DMS 273 (cell line): ENCODE results near the gene NSMCE1.
"Not testable (repeated sequence)": the region's sequence is repeated elsewhere in the genome, so short reads cannot be mapped to it uniquely, and the experiment has no call there.

Source experiments
- DNase-seq: peaks from one replicate; lab custom pipeline; 2025; ENCODE audit not compliant: unreplicated experiment; lab: John Stamatoyannopoulos, UW

The NSMCE1 gene

GRCh38 chr16:27272697-27273096, 4.1 kb upstream of the NSMCE1 start:
- DNase-seq, result not testable (repeated sequence)

DNA sequence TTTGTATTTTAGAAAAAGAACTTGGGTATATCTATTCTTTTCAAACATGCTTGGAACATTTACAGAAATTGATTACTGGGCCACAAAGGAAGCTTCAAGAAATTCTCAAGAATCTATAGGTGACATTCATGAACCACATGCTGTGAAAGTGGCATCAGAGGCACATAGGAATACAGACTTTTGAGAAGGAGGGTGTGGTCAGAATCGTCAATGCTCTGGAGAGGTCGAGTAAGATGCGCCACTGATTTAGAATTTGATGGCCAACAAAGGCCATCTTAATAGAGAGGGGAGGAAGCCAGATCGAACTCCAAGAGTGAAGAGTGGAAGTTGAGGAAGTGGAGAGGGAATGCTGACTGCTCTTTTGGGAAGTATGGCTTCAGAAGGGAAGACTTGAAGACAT, 3.5 kb upstream of the NSMCE1 start:
- DNase-seq, result no peak

- no peak for DNase-seq
These were observed 1.8 kb upstream of the NSMCE1 start for GRCh38 chr16:27270349-27270748.

DNA sequence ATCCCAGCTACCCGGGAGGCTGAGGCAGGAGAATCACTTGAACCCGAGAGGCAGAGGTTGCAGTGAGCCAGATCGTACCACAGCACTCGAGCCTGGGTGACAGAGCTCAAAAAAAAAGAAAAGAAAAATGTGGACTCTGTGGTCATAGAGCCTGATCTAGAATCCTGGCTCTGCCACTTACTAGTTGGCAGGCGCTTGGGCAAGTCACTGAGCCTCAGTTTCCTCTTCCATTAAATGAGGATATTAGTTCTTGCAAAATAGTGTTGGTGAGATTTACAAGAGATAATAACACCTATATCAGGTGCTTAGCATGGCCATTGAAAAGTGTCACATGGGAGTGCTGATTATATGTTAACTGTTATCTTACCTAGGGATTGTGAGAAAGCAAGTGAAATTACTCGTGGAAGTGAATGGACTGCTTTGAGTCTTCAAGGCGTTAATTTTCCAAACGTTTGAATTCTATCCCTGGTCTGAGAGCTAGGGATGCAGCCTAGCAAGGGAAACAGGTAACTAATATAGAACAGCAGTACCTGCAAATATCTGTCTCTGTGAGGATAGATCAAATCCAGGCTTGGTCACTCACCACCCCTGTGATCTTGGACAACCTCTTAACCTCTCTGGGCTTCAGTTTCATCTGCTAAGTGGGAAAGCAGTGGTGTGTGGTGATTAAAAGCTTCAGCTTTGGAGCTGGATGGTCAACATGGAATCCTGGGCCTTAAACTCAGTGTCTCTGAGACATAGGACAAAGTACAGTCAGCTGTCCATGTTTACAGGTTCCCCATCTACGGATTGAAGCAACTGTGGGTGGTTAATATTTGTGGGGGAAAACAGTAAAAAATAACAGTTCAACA, 953 bp upstream of the NSMCE1 start:
- no peak for DNase-seq

- no peak for DNase-seq
These were observed 1.4 kb downstream of the NSMCE1 start for GRCh38 chr16:27267037-27267677.

DNA sequence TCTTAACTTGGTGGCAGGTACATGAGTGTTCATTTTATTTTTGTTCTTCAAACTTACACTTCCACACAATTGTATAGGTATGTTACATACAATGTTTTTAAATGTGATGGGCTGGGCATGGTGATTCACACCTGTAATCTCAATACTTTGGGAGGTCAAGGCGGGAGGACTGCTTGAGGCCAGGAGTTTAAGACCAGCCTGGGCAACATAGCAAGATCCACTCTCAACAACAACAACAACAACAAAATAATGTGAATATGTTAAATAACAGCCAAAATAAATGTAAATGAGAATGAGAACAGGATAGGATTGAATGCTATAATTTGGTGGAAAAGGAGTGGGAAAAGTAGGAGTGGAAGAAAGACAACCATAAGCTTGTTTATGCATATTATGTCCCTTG, 2.6 kb downstream of the NSMCE1 start:
- DNase-seq, result no peak

GRCh38 chr16:27264151-27264550, 4.4 kb downstream of the NSMCE1 start:
- no peak for DNase-seq

GRCh38 chr16:27262904-27263423, 5.6 kb downstream of the NSMCE1 start:
- not testable (repeated sequence) for DNase-seq

DNA sequence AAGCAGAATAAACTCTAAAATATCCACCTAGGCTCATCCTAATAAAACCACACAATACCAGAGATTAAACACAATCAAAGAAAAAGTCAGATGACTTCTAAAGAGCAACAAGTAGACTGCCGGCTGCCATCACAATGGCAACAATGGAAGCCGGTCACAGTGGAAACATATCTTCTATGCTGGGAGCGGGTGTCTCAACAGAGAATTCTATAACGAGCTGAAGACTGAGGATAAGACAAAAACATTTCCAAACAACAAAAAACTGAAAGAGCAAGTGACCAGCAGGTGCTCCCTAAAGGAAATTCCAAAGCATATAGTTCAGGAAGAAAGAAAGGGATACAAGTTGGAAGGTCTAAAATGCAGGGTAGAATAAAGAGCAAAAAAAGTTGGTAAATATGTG, 8.9 kb downstream of the NSMCE1 start:
- no peak for DNase-seq

DNA sequence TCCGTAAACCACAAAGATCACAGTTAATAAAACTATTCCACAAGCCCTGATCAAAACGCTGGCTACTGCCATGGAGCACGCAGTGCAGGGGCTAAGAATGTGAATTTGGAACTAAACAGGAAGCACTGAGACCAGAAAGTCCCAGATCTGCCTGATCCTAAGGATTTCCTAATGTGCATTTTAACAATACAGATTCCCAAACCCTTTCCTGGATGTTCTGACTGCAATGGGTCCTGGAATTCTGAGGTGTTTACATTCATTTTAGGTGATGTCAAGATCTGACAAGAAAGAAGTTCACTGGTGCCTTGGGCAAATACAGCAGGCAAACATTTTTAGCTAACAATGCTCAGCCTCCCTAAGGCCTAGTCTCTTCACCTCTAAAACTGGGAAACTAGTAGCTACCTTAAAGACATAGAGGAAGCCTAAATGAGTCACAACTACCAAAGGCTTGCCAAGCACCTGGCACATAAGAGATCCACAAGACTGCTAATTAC, 10.3 kb downstream of the NSMCE1 start:
- DNase-seq, result no peak

DNA sequence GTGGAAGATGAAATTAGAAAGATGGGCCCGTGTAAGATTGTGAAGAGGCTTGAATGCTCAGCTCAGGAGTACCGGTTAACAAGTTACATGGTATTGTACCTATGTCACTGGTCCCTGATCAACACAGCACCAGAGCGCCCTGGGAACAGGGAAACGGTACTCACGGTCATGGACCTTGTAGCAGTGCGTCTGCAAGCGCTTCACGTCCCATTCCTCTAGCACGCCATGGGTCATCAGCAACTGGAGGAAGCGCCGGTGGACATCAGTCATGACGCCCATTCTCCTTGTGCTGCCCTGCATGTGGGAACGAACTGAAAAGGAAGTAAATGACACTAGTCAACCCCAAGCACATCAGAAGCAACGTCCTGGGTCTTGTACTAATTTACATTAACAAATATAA, 11.3 kb downstream of the NSMCE1 start:
- no peak for DNase-seq

GRCh38 chr16:27256861-27257260, 11.7 kb downstream of the NSMCE1 start:
- DNase-seq, result no peak

DNA sequence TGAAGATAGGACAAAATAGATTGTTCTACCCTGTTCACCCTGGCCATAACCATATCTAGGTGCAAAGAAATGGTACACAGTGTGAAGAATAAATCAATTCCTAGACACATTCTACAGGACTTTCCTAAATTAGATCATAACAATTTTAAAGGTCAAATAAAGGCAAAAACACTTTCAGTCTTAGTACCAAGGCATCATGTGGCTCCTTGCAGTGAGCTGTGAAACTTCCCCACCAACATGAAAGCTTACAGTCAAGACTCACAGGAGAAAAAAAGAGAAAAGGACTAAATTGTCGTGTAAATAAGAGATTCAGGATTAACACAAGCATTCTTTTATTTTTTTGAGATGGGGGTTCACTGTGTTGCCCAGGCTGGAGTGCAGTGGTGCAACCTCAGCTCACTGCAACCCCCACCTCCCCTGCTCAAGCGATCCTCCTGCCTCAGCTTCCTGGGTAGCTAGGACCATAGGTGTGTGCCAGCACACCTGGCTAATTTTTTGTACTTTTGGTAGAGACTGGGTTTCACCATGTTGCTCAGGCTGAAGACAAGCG, 14.2 kb downstream of the NSMCE1 start:
- DNase-seq, result no peak

DNA sequence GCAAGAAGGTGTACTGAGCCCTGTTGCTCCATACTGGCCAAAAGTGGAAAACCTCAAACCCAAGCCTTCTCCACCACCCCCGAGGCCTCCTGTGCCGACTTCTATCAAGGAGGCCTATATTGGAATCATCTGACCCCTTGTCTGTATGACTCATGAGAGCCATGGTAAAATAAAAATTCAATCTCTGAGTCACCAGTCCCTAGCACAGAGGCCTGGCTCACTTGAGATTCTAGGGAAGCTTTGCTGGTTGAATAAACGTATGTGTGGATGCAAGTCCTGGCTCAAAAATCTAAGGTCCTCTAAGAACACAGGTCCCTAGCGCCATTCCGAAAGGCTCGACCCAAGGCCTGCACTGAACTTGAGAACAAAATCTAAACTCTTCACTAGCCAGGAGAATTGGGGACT, 15.0 kb downstream of the NSMCE1 start:
- no peak for DNase-seq

DNA sequence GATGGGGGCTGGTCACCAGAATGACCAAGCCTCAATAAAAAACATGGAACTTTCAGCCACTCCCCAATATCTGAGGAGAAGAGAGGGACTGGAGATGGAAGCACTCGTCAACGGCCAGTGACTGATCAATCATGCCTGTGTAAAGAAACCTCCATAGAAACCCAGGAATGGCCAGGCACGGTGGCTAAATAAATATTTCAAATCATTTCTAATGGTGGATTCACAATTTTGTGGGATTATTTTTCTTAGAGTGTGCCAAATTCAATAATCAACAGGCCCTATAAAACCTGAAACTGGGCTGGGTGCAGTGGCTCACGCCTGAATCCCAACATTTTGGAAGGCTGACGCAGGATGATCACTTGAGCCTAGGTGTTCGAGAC, 16.4 kb downstream of the NSMCE1 start:
- no peak for DNase-seq

DNA sequence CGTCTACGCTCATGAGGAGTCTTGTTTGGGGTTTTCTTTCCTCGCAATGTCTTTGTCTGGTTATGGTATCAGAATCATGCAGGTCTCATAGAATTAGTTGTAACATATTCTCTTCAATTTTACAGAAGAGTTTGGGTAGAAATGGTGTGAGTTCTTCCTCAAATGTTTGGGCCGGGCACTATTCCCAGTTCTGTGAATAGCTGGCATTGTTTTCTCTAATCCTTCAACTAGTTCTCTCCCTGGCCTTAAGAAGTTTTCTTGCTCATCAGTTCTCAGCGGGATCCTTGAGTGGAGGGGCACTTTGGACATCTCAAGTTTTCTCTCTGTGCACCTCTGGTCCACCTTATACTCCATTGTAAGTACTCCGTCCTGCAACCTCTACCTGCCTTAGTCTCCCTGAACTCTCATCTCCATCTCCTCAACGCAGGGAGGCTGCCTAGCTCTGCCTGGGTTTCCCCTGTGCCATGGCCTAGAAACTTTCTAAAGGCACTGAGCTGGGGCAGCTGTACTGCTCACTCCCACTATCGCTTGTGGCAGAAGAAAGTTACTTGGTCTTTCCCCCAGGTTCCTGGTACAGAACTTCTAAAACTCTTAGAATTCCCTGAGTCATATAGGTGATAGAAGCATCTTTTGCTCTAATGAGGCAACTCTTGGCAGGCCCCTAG, 16.9 kb downstream of the NSMCE1 start:
- DNase-seq, result no peak

DNA sequence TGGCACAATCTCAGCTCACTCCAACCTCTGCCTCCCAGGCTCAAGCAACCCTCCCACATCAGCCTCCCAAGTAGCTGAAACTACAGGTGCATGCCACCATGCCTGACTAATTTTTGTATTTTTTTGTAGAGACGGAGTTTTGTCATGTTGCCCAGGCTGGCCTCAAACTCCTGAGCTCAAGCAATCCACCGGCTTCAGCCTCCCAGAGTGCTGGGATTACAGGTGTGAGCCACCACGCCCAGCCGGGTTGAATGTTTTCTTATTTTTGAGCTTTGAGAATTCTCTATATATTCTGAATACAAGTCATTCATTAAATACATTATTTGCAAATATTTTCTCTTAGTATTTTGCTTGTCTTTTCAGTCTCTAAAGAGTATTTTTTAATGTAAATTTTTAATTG, 19.7 kb downstream of the NSMCE1 start:
- not testable (repeated sequence) for DNase-seq

DNA sequence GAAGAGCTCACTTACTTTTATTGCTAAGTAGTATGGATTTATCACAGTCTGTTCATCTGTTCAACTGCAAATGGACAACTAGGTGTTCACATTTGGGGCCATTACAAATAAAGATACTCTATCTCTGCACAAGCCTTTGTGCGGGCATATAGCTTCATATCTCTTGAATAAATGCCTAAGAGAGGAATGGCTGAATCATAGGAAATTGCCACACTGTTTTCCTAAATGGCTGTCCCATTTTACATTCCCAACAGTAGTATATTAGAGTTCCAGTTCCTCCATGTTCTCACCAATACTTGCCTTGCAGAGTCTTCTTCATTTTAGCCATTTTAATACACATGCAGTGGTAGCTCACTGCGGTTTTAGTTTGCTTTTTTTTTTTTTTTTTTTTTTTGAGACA, 20.5 kb downstream of the NSMCE1 start:
- no peak for DNase-seq

GRCh38 chr16:27247076-27247475, 21.5 kb downstream of the NSMCE1 start:
- DNase-seq, result not testable (repeated sequence)

DNA sequence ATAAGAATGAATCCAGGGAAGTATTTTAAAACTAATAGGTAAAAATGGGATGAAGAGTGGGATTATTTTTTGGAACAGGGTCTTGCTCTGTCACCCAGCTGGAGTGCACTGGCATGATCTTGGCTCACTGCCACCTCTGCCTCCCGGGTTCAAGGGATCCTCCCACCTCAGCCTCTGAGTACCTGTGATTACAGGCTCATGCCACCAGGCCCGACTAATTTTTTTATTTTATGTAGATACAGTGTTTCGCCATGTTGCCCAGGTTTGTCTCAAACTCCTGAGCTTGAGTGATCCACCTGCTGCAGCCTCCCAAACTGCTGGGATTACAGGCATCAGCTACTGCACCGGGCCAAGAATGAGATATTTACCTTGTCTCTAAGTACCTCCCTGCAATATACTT, 22.1 kb downstream of the NSMCE1 start:
- DNase-seq, result no peak
